ENCODE results near the gene ANKDD1B. TPM values are rescaled to one million over a fixed set of nuclear protein-coding genes. Genes with fewer than 3 reads are reported as not detected.
A peak's percentile ranks its signal among the peaks of the same experiment; 100 is the strongest.

Gene ANKDD1B
- total RNA-seq, 4 donors from 2014 or later: 3.2 to 5.0 TPM; not detected in 2

DNA sequence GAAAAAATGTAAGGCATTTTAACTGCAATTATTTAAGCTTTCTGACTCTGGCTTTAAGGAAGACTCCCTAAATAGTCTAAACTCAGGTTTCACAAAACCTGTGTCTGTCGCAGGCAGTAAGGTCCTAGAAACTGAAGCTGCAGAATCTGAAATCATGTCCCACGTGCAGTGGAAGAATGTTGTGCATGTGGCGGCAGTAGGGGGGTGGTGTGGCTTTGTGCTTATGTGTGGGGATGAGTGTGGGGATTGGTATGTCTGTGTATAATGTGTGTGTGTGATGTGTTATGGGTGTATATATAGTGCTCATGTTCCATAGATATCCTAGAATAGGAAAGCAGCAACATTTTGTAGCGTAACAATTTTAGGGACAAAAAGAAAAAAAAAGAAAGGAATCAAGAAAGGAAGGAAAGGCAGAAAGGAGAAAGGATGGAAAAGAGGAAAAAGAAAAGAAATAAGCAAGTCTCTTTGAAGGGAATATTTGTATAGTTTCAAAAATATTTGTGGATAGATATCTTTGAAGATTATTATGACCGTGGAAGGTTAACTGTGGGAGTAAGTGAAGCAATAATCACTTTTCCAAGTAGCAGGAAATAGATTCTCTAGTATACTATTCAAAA lies 6.6 kb downstream of the ANKDD1B start:
- Histone ChIP-seq H3K4me1 (peaks cover 0 to 21% (median 0%) of the 10 kb centered on the region in 4 donors), H3K9me3 (no peaks in the 10 kb centered on the region), H3K4me3 (no peak overlapping the region), H3K27ac (no peak overlapping the region), H3K36me3 (no peaks in the 10 kb centered on the region), H3K27me3 (no peaks in the 10 kb centered on the region)
- no peak for TF ChIP-seq POLR2A (IDR thresholded peaks at IDR 0.05)
- TF ChIP-seq, protein P1, sequence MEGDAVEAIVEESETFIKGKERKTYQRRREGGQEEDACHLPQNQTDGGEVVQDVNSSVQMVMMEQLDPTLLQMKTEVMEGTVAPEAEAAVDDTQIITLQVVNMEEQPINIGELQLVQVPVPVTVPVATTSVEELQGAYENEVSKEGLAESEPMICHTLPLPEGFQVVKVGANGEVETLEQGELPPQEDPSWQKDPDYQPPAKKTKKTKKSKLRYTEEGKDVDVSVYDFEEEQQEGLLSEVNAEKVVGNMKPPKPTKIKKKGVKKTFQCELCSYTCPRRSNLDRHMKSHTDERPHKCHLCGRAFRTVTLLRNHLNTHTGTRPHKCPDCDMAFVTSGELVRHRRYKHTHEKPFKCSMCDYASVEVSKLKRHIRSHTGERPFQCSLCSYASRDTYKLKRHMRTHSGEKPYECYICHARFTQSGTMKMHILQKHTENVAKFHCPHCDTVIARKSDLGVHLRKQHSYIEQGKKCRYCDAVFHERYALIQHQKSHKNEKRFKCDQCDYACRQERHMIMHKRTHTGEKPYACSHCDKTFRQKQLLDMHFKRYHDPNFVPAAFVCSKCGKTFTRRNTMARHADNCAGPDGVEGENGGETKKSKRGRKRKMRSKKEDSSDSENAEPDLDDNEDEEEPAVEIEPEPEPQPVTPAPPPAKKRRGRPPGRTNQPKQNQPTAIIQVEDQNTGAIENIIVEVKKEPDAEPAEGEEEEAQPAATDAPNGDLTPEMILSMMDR (IDR thresholded peaks at IDR 0.05): no peak
- no peak for DNase-seq

DNA sequence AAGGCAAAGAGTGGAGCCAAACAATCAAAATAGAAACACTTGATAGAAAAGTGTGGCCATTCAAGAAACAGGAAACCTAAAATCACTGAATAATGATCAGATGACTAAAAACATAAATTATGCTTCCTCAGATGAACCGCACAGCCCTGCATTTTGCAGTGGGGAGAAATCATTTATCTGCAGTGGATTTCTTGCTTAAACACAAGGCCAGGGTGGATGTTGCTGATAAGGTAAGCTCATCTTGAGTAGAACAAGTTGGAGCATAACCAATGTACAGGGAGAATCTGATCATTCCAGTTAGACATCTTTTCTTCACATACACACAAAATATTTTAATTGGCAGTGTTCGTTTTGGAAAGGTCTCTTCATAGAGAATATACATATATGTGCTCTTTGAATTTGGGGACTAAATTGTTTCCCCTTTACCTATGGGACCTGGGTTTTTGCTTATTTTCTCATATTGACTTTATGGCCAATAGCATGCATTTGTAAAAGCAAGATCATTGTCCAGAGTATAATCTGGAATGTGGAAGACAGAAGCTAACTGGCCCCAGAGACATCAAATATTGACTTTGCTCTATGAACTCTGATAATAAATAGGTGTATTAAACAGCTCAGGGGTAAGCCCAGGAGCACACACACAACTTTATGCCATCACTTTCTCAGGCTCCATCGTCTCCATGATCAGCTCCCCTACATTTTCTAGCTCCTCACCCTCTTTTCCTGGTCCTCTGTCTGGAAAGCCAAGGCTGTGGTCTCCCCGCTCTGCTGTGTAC lies 9.1 kb downstream of the ANKDD1B start:
- no peaks in the 10 kb centered on the region for H3K9me3 ChIP-seq
- H3K4me1 ChIP-seq: peaks cover 0 to 21% (median 0%) of the 10 kb centered on the region in 4 donors
- H3K4me3 ChIP-seq: no peak overlapping the region
- no peaks in the 10 kb centered on the region for H3K36me3 ChIP-seq
- no peak overlapping the region for H3K27ac ChIP-seq
- H3K27me3 ChIP-seq: no peaks in the 10 kb centered on the region
- TF ChIP-seq POLR2A (IDR thresholded peaks at IDR 0.05): no peak
- TF ChIP-seq, protein P1 (IDR thresholded peaks at IDR 0.05): no peak
- DNase-seq: no peak

DNA sequence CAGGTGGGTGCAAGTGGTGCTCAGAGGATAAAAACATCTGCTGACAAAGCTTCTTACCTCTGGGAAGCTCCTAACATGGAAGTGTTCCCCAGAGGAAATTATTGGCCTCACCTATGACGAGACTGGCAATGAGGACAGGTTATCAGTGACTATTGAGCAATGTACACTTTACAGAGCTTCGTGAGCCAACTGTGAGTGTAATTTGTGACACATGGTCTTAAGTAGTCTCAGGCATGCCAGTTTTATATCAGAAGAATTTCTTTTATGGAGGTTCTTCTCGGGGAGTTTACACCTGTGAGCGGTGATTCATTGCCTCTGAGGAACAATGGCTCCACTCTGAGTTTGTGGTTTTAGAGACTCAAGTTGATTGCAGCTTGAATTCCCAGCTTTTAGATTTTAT lies 11.3 kb downstream of the ANKDD1B start:
- no peaks in the 10 kb centered on the region for H3K36me3 ChIP-seq
- TF ChIP-seq, protein P1 (IDR thresholded peaks at IDR 0.05): no peak
- no peak for TF ChIP-seq POLR2A (IDR thresholded peaks at IDR 0.05)
- peak overlapping the region in 1 of 4 donors; percentile 45 for H3K27ac ChIP-seq
- DNase-seq: peak in 1 of 3 donors; percentile 66
- no peak overlapping the region for H3K4me3 ChIP-seq
- peaks cover 0 to 14% (median 0%) of the 10 kb centered on the region in 4 donors for H3K4me1 ChIP-seq
- H3K9me3 ChIP-seq: no peaks in the 10 kb centered on the region
- no peaks in the 10 kb centered on the region for H3K27me3 ChIP-seq

DNA sequence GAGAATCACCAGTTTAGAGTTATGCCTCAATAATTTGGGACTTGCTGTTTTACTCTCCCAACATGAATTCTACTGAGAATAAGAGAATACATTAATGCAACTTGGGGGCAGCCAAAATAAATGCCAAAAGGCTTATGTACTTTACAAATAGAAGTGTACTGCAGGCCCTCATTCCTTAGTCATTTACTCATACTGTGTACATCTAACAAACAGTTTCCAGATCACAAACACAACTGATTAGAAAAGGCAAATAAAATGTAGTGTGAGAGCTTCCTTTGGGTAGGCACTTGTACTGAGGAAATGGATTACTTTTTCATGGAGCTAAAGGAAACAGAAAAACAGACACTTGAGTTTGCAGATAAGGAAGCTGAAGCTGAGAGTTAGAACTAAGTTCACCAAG lies 12.6 kb downstream of the ANKDD1B start:
- H3K36me3 ChIP-seq: no peaks in the 10 kb centered on the region
- TF ChIP-seq, protein P1 (IDR thresholded peaks at IDR 0.05): no peak
- no peak for TF ChIP-seq POLR2A (IDR thresholded peaks at IDR 0.05)
- no peaks in the 10 kb centered on the region for H3K27me3 ChIP-seq
- H3K4me3 ChIP-seq: no peak overlapping the region
- no peak for DNase-seq
- no peaks in the 10 kb centered on the region for H3K9me3 ChIP-seq
- H3K27ac ChIP-seq: no peak overlapping the region
- H3K4me1 ChIP-seq: peaks cover 0 to 12% (median 0%) of the 10 kb centered on the region in 4 donors

DNA sequence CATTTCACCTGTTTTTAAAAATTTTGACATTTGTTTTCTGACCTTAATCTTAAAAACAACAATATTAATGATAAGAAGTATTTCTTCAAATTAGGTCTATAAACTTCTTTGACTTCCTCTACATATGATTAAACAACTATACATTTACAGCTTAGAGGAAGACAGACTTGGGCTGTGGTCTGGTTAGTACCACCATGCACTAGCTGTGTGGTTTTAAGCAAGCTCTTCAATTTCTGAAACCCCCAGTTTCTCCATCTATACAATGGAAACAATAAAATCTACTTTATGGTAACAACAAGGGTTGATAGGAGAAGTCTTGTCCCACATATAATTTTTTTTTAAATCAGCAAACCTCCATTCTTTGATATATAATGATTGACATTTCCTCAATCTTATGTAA lies 15.7 kb downstream of the ANKDD1B start:
- no peaks in the 10 kb centered on the region for H3K36me3 ChIP-seq
- TF ChIP-seq POLR2A (IDR thresholded peaks at IDR 0.05): no peak
- TF ChIP-seq, protein P1 (IDR thresholded peaks at IDR 0.05): no peak
- no peak overlapping the region for H3K27ac ChIP-seq
- no peak for DNase-seq
- no peaks in the 10 kb centered on the region for H3K4me1 ChIP-seq
- no peaks in the 10 kb centered on the region for H3K9me3 ChIP-seq
- H3K4me3 ChIP-seq: no peak overlapping the region
- H3K27me3 ChIP-seq: no peaks in the 10 kb centered on the region
